ENCODE measurements around the gene APOL3.

GRCh38 chr22:36193171-36193570, 32.6 kb upstream of the APOL3 start:
- TF ChIP-seq CTCF (IDR thresholded peaks at IDR 0.05): no peak
- no peak for TF ChIP-seq SIN3A (IDR thresholded peaks at IDR 0.05; ENCODE audit: borderline replicate concordance, insufficient read depth, low read depth, low read length)
